Panc1 (cell line): ENCODE data around the gene TLE6.

Source experiments
- POLR2AphosphoS5 ChIP-seq: IDR thresholded peaks from 2 replicates; pipeline ENCODE4 v1.6.1; 2012; ENCODE audit warnings: mild to moderate bottlenecking, low read depth, low read length, moderate library complexity
- TF ChIP-seq, protein P1 (sequence below): fragments of 450-650 bp; IDR thresholded peaks from 2 replicates; pipeline ENCODE4 v1.5.1; 2017; ENCODE audit warnings: mild to moderate bottlenecking

DNA sequence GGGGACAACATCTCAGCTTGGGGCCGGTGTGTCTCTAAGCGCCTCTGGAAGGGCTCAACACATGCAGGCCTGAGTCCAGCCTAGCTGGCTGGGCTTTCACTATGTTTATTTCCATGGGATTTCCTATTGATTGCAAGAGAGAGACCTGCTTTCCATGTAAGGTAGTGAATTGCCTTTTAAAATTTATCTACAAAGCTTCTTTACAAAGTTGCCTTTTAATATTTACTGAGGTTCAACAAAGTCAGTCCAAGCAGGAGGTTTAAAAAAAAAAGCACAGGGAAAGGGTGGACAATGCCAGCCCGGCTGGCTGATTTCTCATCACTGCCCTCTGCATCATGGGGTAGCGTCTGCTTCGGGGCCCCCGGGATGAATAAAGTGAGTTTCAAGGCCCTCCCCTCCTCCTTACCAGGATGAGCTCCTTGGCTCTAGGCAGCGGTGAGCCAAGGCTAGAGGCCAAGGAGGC lies 35.9 kb downstream of the TLE6 start:
- TF ChIP-seq, protein P1, sequence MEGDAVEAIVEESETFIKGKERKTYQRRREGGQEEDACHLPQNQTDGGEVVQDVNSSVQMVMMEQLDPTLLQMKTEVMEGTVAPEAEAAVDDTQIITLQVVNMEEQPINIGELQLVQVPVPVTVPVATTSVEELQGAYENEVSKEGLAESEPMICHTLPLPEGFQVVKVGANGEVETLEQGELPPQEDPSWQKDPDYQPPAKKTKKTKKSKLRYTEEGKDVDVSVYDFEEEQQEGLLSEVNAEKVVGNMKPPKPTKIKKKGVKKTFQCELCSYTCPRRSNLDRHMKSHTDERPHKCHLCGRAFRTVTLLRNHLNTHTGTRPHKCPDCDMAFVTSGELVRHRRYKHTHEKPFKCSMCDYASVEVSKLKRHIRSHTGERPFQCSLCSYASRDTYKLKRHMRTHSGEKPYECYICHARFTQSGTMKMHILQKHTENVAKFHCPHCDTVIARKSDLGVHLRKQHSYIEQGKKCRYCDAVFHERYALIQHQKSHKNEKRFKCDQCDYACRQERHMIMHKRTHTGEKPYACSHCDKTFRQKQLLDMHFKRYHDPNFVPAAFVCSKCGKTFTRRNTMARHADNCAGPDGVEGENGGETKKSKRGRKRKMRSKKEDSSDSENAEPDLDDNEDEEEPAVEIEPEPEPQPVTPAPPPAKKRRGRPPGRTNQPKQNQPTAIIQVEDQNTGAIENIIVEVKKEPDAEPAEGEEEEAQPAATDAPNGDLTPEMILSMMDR = no peak
- TF ChIP-seq POLR2AphosphoS5 = no peak
